ENCODE data around the gene CXCL10. TPM values are rescaled to one million over a fixed set of nuclear protein-coding genes. Genes with fewer than 3 reads are reported as not detected.

Gene CXCL10
- total and polyA plus RNA-seq, 10 of the 15 experiments (the other 5 are each of a cell fraction or from before 2014, with no cell fraction given): 0.46 to 19.5 (median 2.6) TPM

GRCh38 chr4:76072760-76073159 is 49.5 kb upstream of the CXCL10 start (continued):
- TF ChIP-seq BCL3 (IDR thresholded peaks at IDR 0.05; ENCODE audit: borderline replicate concordance, insufficient read depth, low read depth, low read length, poor library complexity, severe bottlenecking): no peak

GRCh38 chr4:76067652-76068286 is 44.5 kb upstream of the CXCL10 start:
- Histone ChIP-seq H3K79me2 (ENCODE audit: control insufficient read depth, insufficient read depth, low read length) (no peaks in the 10 kb centered on the region), H3K9me3 (replicated peaks; ENCODE audit: control insufficient read depth, insufficient read depth, low read length) (no peaks in the 10 kb centered on the region), H2AFZ (ENCODE audit: control insufficient read depth, low read depth, low read length) (no peak overlapping the region), H3K4me3 (no peak overlapping the region), H3K36me3 (ENCODE audit: control insufficient read depth in 2 of 2, insufficient read depth in 2 of 2, low read length in 1 of 2) (no peaks in the 10 kb centered on the region), H3K27ac (ENCODE audit: control insufficient read depth, insufficient read depth) (no peak overlapping the region), H3K9ac (ENCODE audit: control insufficient read depth, insufficient read depth, low read length) (no peak overlapping the region), H3K4me1 (ENCODE audit: control insufficient read depth, insufficient read depth, low read length) (no peaks in the 10 kb centered on the region), H3K27me3 (replicated peaks in 1 of 2; ENCODE audit: control insufficient read depth in 2 of 2, insufficient read depth in 2 of 2, low read length in 1 of 2) (peaks cover 0 to 6% of the 10 kb centered on the region in 2 experiments; a peak in 3 of 4 replicates), H4K20me1 (ENCODE audit: control insufficient read depth, insufficient read depth) (no peaks in the 10 kb centered on the region), H3K4me2 (ENCODE audit: control insufficient read depth, insufficient read depth) (no peak overlapping the region)
- intact Hi-C loops (cut with micrococcal nuclease; ENCODE audit: unreplicated experiment): loop anchor here (1.0 to 5.0 kb wide), 3 partner anchors 72 to 175 kb away; no protein-coding TSS in a partner anchor
- 0% methylated on average over 2 of the region's 2 CpGs for WGBS (ENCODE audit: insufficient coverage, insufficient replicate concordance, low lambda C conversion rate, missing lambda C conversion rate)
- CTCF ChIA-PET: interaction anchor here (0.7 to 3.6 kb wide), 10 partner anchors 9 to 310 kb away, joined by 3 to 74 read pairs (median 4); no protein-coding TSS in a partner anchor
- no TSS peak for BruUV-seq (replicated peaks)
- SMC1A ChIA-PET (ENCODE audit: uncharacterized antibody, unreplicated experiment): interaction anchor here (0.7 to 2.2 kb wide), 12 partner anchors 10 to 152 kb away, joined by 3 to 31 read pairs (median 4); no protein-coding TSS in a partner anchor
- RAD21 ChIA-PET (ENCODE audit: unreplicated experiment): interaction anchor here (0.7 to 2.0 kb wide), 3 partner anchors 13 to 71 kb away, joined by 3 to 28 read pairs (median 4); no protein-coding TSS in a partner anchor
- POLR2A ChIA-PET: no interaction called here
- ATAC-seq: peak; percentile 99
- in situ Hi-C loops (cut with MboI): loop anchor here (5.0 kb wide), 2 partner anchors 70 to 150 kb away; no protein-coding TSS in a partner anchor
- no peak for DNase-seq (ENCODE audit: low read depth, low spot score)
- FAIRE-seq: peak; percentile 62
- TF ChIP-seq BRCA1 (IDR thresholded peaks at IDR 0.05; ENCODE audit: low read depth, low read length): no peak
- TF ChIP-seq BCL3 (IDR thresholded peaks at IDR 0.05; ENCODE audit: borderline replicate concordance, insufficient read depth, low read depth, low read length, poor library complexity, severe bottlenecking): no peak
- no peak for TF ChIP-seq MYC (IDR thresholded peaks at IDR 0.05; ENCODE audit: insufficient read depth, insufficient read length, insufficient replicate concordance, low read length, severe bottlenecking)
- no peak for TF ChIP-seq BHLHE40 (IDR thresholded peaks at IDR 0.05; ENCODE audit: borderline replicate concordance in 1 of 2, low read depth in 2 of 2, low read length in 1 of 2)
- TF ChIP-seq TCF7 (IDR thresholded peaks at IDR 0.05; ENCODE audit: borderline replicate concordance): no peak
- no peak for TF ChIP-seq NRF1 (conservative IDR thresholded peaks at IDR 0.05; ENCODE audit: low read depth, low read length)
- no peak for TF ChIP-seq PBX3 (IDR thresholded peaks at IDR 0.05; ENCODE audit: insufficient replicate concordance, low read depth, low read length)
- TF ChIP-seq SMAD5 (IDR thresholded peaks at IDR 0.05; ENCODE audit: low read depth): no peak
- TF ChIP-seq IRF3 (IDR thresholded peaks at IDR 0.05): no peak
- no peak for TF ChIP-seq YBX1 (IDR thresholded peaks at IDR 0.05)

Measured in GM12878 (cell line).